IMR-90 (cell line): ENCODE data around the gene CHMP3. TPM values are rescaled to one million over a fixed set of nuclear protein-coding genes. Genes with fewer than 3 reads are reported as not detected.

Source experiments
- ATAC-seq: fragments of 200-7000 bp; cut with Tn5 transposase; 2 replicates; pipeline ENCODE4 v1.9.1; 2020; ENCODE audit warnings: low read depth, mild to moderate bottlenecking, moderate library complexity
- BruUV-seq: library from RNA; stranded (reverse); fragments of 400-500 nt; replicated peaks from 2 replicates; lab custom pipeline; 2021; lab: Mats Ljungman, UMichigan
- CTCF ChIA-PET: fragments of 300-600 bp; formaldehyde crosslinking; extraction: SDS; loops from one replicate; lab custom pipeline; 2021; ENCODE audit warnings: antibody characterized with exemption; lab: Yijun Ruan, JAX
- POLR2A ChIA-PET: fragments of 300-600 bp; sonication (Branson Sonifier 250); formaldehyde crosslinking; loops from one replicate; lab custom pipeline; 2022; ENCODE audit warnings: antibody characterized with exemption; ENCODE audit not compliant: unreplicated experiment; lab: Charles Lee
- DNase-seq: peaks from one replicate; pipeline ENCODE4 v3.0.0; 2013
- H2AFZ ChIP-seq: replicated peaks from 2 replicates; pipeline ENCODE3; 2013; ENCODE audit warnings: low read length, mild to moderate bottlenecking; ENCODE audit not compliant: poor library complexity
- H2AK5ac ChIP-seq: 2 replicates; pipeline ENCODE4 v1.6.1; 2013; ENCODE audit warnings: low read depth, low read length, inconsistent platforms
- H2AK9ac ChIP-seq: replicated peaks from 2 replicates; pipeline ENCODE3; 2013; ENCODE audit warnings: mild to moderate bottlenecking, low read depth, low read length, moderate library complexity; ENCODE audit not compliant: poor library complexity
- H2BK120ac ChIP-seq: 2 replicates; pipeline ENCODE4 v1.6.1; 2013; ENCODE audit warnings: low read depth, low read length, inconsistent platforms
- H2BK15ac ChIP-seq: 3 replicates; pipeline ENCODE4 v1.6.1; 2013; ENCODE audit warnings: low read depth, low read length, inconsistent platforms
- H2BK20ac ChIP-seq: 2 replicates; pipeline ENCODE4 v1.6.1; 2013; ENCODE audit warnings: low read depth, mild to moderate bottlenecking, inconsistent platforms, low read length, moderate library complexity
- H2BK5ac ChIP-seq: 2 replicates; pipeline ENCODE4 v1.6.1; 2013; ENCODE audit warnings: mild to moderate bottlenecking, low read depth, low read length, inconsistent platforms; ENCODE audit not compliant: poor library complexity, severe bottlenecking
- H3K14ac ChIP-seq: replicated peaks from 2 replicates; pipeline ENCODE4 v1.6.1; 2013; ENCODE audit warnings: low read depth, low read length, inconsistent platforms
- H3K18ac ChIP-seq: 2 replicates; pipeline ENCODE4 v1.6.1; 2013; ENCODE audit warnings: low read depth, low read length, control low read depth
- H3K23ac ChIP-seq: 2 replicates; pipeline ENCODE4 v1.6.1; 2013; ENCODE audit warnings: low read depth, low read length, inconsistent platforms
- H3K27ac ChIP-seq: 2 replicates; pipeline ENCODE4 v1.5.1; 2013; ENCODE audit warnings: mild to moderate bottlenecking, control low read depth, low read length; ENCODE audit not compliant: insufficient read depth
- H3K27me3 ChIP-seq: 2 replicates; pipeline ENCODE4 v1.6.1; 2013; ENCODE audit warnings: low read length; ENCODE audit not compliant: control insufficient read depth, insufficient read depth
- H3K36me3 ChIP-seq: 2 replicates; pipeline ENCODE4 v1.6.1; 2013; ENCODE audit warnings: low read length, mixed read lengths; ENCODE audit not compliant: control insufficient read depth, insufficient read depth
- H3K4ac ChIP-seq: 2 replicates; pipeline ENCODE4 v1.6.1; 2013; ENCODE audit warnings: low read depth, low read length, inconsistent platforms
- H3K4me1 ChIP-seq: 2 replicates; pipeline ENCODE4 v1.6.1; 2013; ENCODE audit warnings: low read length, mixed read lengths; ENCODE audit not compliant: control insufficient read depth, insufficient read depth
- H3K4me2 ChIP-seq: 2 replicates; pipeline ENCODE4 v1.6.1; 2013; ENCODE audit warnings: low read depth, mild to moderate bottlenecking, control low read depth, low read length, moderate library complexity
- H3K4me3 ChIP-seq: 2 replicates; pipeline ENCODE4 v1.5.1; 2013; ENCODE audit warnings: low read depth, mild to moderate bottlenecking, control low read depth, low read length, moderate library complexity; ENCODE audit not compliant: insufficient read depth
- H3K56ac ChIP-seq: 2 replicates; pipeline ENCODE4 v1.6.1; 2013; ENCODE audit warnings: low read length, inconsistent platforms; ENCODE audit not compliant: insufficient read depth; ENCODE audit errors: extremely low read depth
- H3K79me1 ChIP-seq, 2 experiments: 2 replicates each; pipeline ENCODE4 v1.6.1; 2013; ENCODE audit warnings: low read length in 2 of 2, inconsistent platforms in 1 of 2, low read depth in 1 of 2
- H3K9ac ChIP-seq: 2 replicates; pipeline ENCODE4 v1.6.1; 2013; ENCODE audit warnings: low read depth, low read length, control low read depth
- H3K9me1 ChIP-seq: 2 replicates; pipeline ENCODE4 v1.6.1; 2013; ENCODE audit warnings: low read length, inconsistent platforms; ENCODE audit not compliant: insufficient read depth
- H3K9me3 ChIP-seq: 2 replicates; pipeline ENCODE4 v1.6.1; 2013; ENCODE audit warnings: low read length; ENCODE audit not compliant: control insufficient read depth, insufficient read depth
- H4K20me1 ChIP-seq: 2 replicates; pipeline ENCODE4 v1.6.1; 2013; ENCODE audit warnings: low read length, inconsistent platforms; ENCODE audit not compliant: insufficient read depth
- H4K5ac ChIP-seq: 2 replicates; pipeline ENCODE4 v1.6.1; 2013; ENCODE audit warnings: mild to moderate bottlenecking, low read depth, low read length, control low read depth
- H4K8ac ChIP-seq, 2 experiments: 2 replicates each; pipeline ENCODE4 v1.6.1; 2013; ENCODE audit warnings: low read depth in 2 of 2, low read length in 2 of 2, control low read depth in 1 of 2, inconsistent platforms in 1 of 2
- H4K91ac ChIP-seq: 2 replicates; pipeline ENCODE4 v1.6.1; 2013; ENCODE audit warnings: low read depth, low read length, inconsistent platforms; ENCODE audit not compliant: insufficient read depth
- BHLHE40 ChIP-seq: fragments of 150-350 bp; IDR thresholded peaks from 2 replicates; pipeline ENCODE4 v1.6.1; 2016; ENCODE audit warnings: mild to moderate bottlenecking, low read depth, low read length
- CEBPB ChIP-seq: IDR thresholded peaks from 2 replicates; pipeline ENCODE4 v1.6.1; 2012; ENCODE audit warnings: low read depth, low read length, improper control_type of control experiment
- CHD1 ChIP-seq: IDR thresholded peaks from 2 replicates; pipeline ENCODE4 v1.6.1; 2012; ENCODE audit warnings: low read depth, low read length, improper control_type of control experiment
- FOS ChIP-seq: fragments of 150-350 bp; IDR thresholded peaks from 2 replicates; pipeline ENCODE4 v1.6.1; 2016; ENCODE audit warnings: low read depth, low read length
- MAFK ChIP-seq: IDR thresholded peaks from 2 replicates; pipeline ENCODE4 v1.6.1; 2012; ENCODE audit warnings: low read depth, low read length, improper control_type of control experiment
- MAZ ChIP-seq: IDR thresholded peaks from 2 replicates; pipeline ENCODE4 v1.6.1; 2012; ENCODE audit warnings: low read depth, mild to moderate bottlenecking, low read length, improper control_type of control experiment, moderate library complexity, borderline replicate concordance
- MXI1 ChIP-seq: IDR thresholded peaks from 2 replicates; pipeline ENCODE4 v1.6.1; 2012; ENCODE audit warnings: low read depth, mild to moderate bottlenecking, low read length, moderate library complexity, borderline replicate concordance
- POLR2A ChIP-seq: IDR thresholded peaks from 2 replicates; pipeline ENCODE4 v1.6.1; 2012; ENCODE audit warnings: mild to moderate bottlenecking, low read depth, low read length
- RAD21 ChIP-seq: IDR thresholded peaks from 2 replicates; pipeline ENCODE4 v1.6.1; 2012; ENCODE audit warnings: low read length, improper control_type of control experiment
- RCOR1 ChIP-seq: IDR thresholded peaks from 2 replicates; pipeline ENCODE4 v1.6.1; 2012; ENCODE audit warnings: mild to moderate bottlenecking, low read length, improper control_type of control experiment; ENCODE audit not compliant: insufficient replicate concordance
- RFX5 ChIP-seq: IDR thresholded peaks from 2 replicates; pipeline ENCODE4 v1.8.0; 2012; ENCODE audit warnings: low read depth, mild to moderate bottlenecking, low read length, moderate library complexity
- WGBS, 2 experiments: methylation state at CpG; one replicate each; pipeline versions ENCODE4 v1.1.5 to v1.1.7; 2013; ENCODE audit warnings: missing lambda C conversion rate in 2 of 2; ENCODE audit not compliant: insufficient read length in 1 of 2; ENCODE audit errors: extremely low coverage in 2 of 2; 5-methylcytosine and 5-hydroxymethylcytosine counted together
- dilution Hi-C: fragments of 300-500 bp; cut with HindIII; formaldehyde crosslinking; loops from one replicate; pipeline ENCODE4 v1.14.3; 2018; ENCODE audit warnings: low sequenced_read_pairs; ENCODE audit not compliant: unreplicated experiment
- in situ Hi-C: fragments of 300-500 bp; cut with MboI; formaldehyde crosslinking; loops from 3 replicates; pipeline ENCODE4 v1.14.3; 2019; ENCODE audit warnings: low sequenced_read_pairs, inconsistent platforms, mixed read lengths
- intact Hi-C: fragments of 100-400 bp; cut with micrococcal nuclease; formaldehyde crosslinking; loops from 2 replicates; pipeline ENCODE4 v1.10.0; 2022
- polyA plus RNA-seq, 3 experiments: library from polyadenylated mRNA; depleted of rRNA; stranded (reverse); fragments of >200 nt; gene quantifications; 2 replicates each; pipeline ENCODE4 v1.2.3, GENCODE V29; 2012; ENCODE audit warnings: low replicate concordance in 1 of 3
- total RNA-seq: library from RNA; depleted of rRNA; stranded (reverse); fragments of >200 nt; gene quantifications from 2 replicates; pipeline ENCODE4 v1.2.3, GENCODE V29; 2012
- TF ChIP-seq, protein P1 (sequence below): conservative IDR thresholded peaks from 2 replicates; pipeline ENCODE4 v1.5.1; 2012; ENCODE audit warnings: mild to moderate bottlenecking, low read depth, low read length, improper control_type of control experiment
- TF ChIP-seq, protein P2 (sequence below): fragments of 150-350 bp; IDR thresholded peaks from 2 replicates; pipeline ENCODE4 v1.6.1; 2016; ENCODE audit warnings: low read depth, mild to moderate bottlenecking, low read length, moderate library complexity, borderline replicate concordance

The CHMP3 gene
- total and polyA plus RNA-seq, 2 of the 4 experiments (the other 2 are of a cell fraction) = 38.4 to 84.6 TPM

DNA sequence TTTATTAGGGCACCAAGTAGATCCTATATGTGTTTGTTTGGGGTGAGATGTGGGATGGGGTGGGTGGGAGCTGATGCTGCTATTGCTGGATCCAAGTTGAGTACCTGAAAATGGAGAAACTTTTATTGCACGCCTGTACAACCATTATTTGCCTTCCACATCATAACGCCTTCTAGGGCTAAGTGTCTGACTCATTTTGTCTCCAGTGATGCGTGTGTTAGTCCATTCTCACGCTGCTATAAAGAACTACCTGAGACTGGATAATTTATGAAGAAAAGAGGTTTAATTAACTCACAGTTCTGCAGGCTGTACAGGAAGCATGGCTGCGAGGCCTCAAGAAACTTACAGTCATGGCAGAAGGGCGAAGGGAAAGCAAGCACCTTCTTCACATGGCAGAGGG lies 63.9 kb downstream of the CHMP3 start:
- peaks cover 3% of the 10 kb centered on the region in 2 experiments; a peak in 2 of 4 replicates for H3K79me1 ChIP-seq
- no peak for TF ChIP-seq MAZ
- TF ChIP-seq POLR2A = no peak
- no peak for TF ChIP-seq BHLHE40
- TF ChIP-seq FOS = no peak
- no peak for TF ChIP-seq RAD21
- no peak for TF ChIP-seq MXI1
- TF ChIP-seq CEBPB = no peak
- TF ChIP-seq, protein P1, sequence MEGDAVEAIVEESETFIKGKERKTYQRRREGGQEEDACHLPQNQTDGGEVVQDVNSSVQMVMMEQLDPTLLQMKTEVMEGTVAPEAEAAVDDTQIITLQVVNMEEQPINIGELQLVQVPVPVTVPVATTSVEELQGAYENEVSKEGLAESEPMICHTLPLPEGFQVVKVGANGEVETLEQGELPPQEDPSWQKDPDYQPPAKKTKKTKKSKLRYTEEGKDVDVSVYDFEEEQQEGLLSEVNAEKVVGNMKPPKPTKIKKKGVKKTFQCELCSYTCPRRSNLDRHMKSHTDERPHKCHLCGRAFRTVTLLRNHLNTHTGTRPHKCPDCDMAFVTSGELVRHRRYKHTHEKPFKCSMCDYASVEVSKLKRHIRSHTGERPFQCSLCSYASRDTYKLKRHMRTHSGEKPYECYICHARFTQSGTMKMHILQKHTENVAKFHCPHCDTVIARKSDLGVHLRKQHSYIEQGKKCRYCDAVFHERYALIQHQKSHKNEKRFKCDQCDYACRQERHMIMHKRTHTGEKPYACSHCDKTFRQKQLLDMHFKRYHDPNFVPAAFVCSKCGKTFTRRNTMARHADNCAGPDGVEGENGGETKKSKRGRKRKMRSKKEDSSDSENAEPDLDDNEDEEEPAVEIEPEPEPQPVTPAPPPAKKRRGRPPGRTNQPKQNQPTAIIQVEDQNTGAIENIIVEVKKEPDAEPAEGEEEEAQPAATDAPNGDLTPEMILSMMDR = no peak
- TF ChIP-seq RCOR1 = no peak
- no peak for TF ChIP-seq RFX5
- TF ChIP-seq CHD1 = no peak
- TF ChIP-seq, protein P2, sequence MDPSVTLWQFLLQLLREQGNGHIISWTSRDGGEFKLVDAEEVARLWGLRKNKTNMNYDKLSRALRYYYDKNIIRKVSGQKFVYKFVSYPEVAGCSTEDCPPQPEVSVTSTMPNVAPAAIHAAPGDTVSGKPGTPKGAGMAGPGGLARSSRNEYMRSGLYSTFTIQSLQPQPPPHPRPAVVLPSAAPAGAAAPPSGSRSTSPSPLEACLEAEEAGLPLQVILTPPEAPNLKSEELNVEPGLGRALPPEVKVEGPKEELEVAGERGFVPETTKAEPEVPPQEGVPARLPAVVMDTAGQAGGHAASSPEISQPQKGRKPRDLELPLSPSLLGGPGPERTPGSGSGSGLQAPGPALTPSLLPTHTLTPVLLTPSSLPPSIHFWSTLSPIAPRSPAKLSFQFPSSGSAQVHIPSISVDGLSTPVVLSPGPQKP = no peak
- no peak for TF ChIP-seq MAFK
- H2BK120ac ChIP-seq = no peak overlapping the region
- no peak overlapping the region for H2BK5ac ChIP-seq
- H3K4me1 ChIP-seq = no peaks in the 10 kb centered on the region
- H3K27ac ChIP-seq = no peak overlapping the region
- H3K56ac ChIP-seq = no peak overlapping the region
- in situ Hi-C loops (no loop called here), dilution Hi-C loops (no loop called here), intact Hi-C loops (no loop called here)
- POLR2A ChIA-PET = no interaction called here
- no peak overlapping the region for H3K23ac ChIP-seq
- H2AFZ ChIP-seq = no peak overlapping the region
- no peak overlapping the region for H3K4me2 ChIP-seq
- no peak overlapping the region for H3K9ac ChIP-seq
- H3K14ac ChIP-seq = no peak overlapping the region
- no peak overlapping the region for H2BK20ac ChIP-seq
- no TSS peak for BruUV-seq
- no peaks in the 10 kb centered on the region for H3K27me3 ChIP-seq
- no peaks in the 10 kb centered on the region; the same call in 1 of the 2 replicates for H3K9me1 ChIP-seq
- H3K4me3 ChIP-seq = no peak overlapping the region
- CTCF ChIA-PET = no interaction called here
- no peak overlapping the region for H4K5ac ChIP-seq
- H4K91ac ChIP-seq = no peak overlapping the region
- H3K4ac ChIP-seq = no peak overlapping the region
- peaks cover 39% of the 10 kb centered on the region for H3K36me3 ChIP-seq
- H2AK5ac ChIP-seq = no peak overlapping the region
- H3K9me3 ChIP-seq = peaks cover 10% of the 10 kb centered on the region
- no peaks in the 10 kb centered on the region for H4K20me1 ChIP-seq
- H4K8ac ChIP-seq = no peak overlapping the region
- H2AK9ac ChIP-seq = no peak overlapping the region
- no peak overlapping the region for H3K18ac ChIP-seq
- no CpG with 5 or more reads among the region's 6 CpGs for WGBS, 2 experiments
- H2BK15ac ChIP-seq = no peak overlapping the region
- ATAC-seq (no peak), DNase-seq (no peak)
